Activated CD8-positive, alpha-beta T cell treated with anti-CD3 and anti-CD28 coated beads, Interleukin-2, amount 10 ng/mL, durations not matched to agents 7 days and 5 days (primary cell): Measurements from ENCODE around the gene MEGF8. TPM values are rescaled to one million over a fixed set of nuclear protein-coding genes. Genes with fewer than 3 reads are reported as not detected.

Source experiments
- ATAC-seq: fragments of 150-1000 bp; cut with Tn5 transposase; one replicate; pipeline ENCODE4 v1.10.0; 2021; ENCODE audit warnings: moderate library complexity
- CTCF ChIA-PET: fragments of 350-600 bp; sonication (Branson Sonifier 250); formaldehyde crosslinking; loops from one replicate; lab custom pipeline; 2021; ENCODE audit warnings: antibody characterized with exemption; lab: Charles Lee
- POLR2A ChIA-PET: fragments of 350-600 bp; sonication (Branson Sonifier 250); formaldehyde crosslinking; loops from one replicate; lab custom pipeline; 2021; ENCODE audit warnings: antibody characterized with exemption; lab: Charles Lee
- DNase-seq: peaks from one replicate; pipeline ENCODE4 v3.0.0-alpha.2; 2020
- H3K27ac Mint-ChIP-seq: one replicate; pipeline ENCODE4 v1.8.0; 2021; ENCODE audit warnings: mild to moderate bottlenecking, mixed read lengths
- H3K27me3 Mint-ChIP-seq: one replicate; pipeline ENCODE4 v1.8.0; 2021; ENCODE audit warnings: low read depth, mixed read lengths
- H3K36me3 Mint-ChIP-seq: one replicate; pipeline ENCODE4 v1.8.0; 2021; ENCODE audit warnings: low read depth, mixed read lengths
- H3K4me1 Mint-ChIP-seq: one replicate; pipeline ENCODE4 v1.8.0; 2021; ENCODE audit warnings: low read depth, mixed read lengths
- H3K4me3 Mint-ChIP-seq: one replicate; pipeline ENCODE4 v1.8.0; 2021; ENCODE audit warnings: mild to moderate bottlenecking, mixed read lengths
- H3K9me3 Mint-ChIP-seq: one replicate; pipeline ENCODE4 v1.8.0; 2022; ENCODE audit warnings: mixed read lengths; ENCODE audit not compliant: insufficient read depth
- total RNA-seq, 2 experiments: library from RNA; stranded (reverse); gene quantifications; one replicate each; pipeline ENCODE4 v1.2.3, GENCODE V29; 2021

Gene MEGF8
- total RNA-seq, 2 experiments from 2014 or later, result 5.0 to 5.9 TPM

DNA sequence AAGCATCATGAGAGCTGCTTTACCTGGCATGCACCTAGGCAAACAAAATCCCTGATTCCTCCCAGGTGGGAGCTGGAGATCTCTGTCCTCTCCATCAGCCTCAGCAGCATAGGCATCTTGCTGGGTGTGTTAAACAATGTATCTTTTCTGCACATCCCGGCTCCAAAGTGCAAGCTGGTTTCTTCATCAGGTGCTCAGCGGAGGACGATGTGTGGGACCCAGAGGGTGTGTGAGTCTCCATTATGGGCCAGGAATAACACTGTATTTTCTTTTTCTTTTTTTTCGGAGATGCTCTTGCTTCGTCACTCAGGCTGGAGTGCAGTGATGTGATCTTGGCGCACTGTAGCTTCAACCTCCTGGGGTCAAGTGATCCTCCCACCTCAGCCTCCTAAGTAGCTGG, 54.7 kb downstream of the MEGF8 start:
- H3K27ac Mint-ChIP-seq, result no peak overlapping the region
- H3K27me3 Mint-ChIP-seq, result peaks cover 10% of the 10 kb centered on the region
- ATAC-seq, result no peak
- no peak overlapping the region for H3K4me3 Mint-ChIP-seq
- no peak for DNase-seq
- ChIA-PET CTCF (interaction anchor here (1.0 to 2.6 kb wide), 2 partner anchors 21 to 61 kb away, joined by 3 to 10 read pairs; no protein-coding TSS in a partner anchor), POLR2A (interaction anchor here (1.6 kb wide), 1 partner anchor 17 kb away, joined by 7 read pairs; no protein-coding TSS in a partner anchor)
- no peaks in the 10 kb centered on the region for H3K36me3 Mint-ChIP-seq
- no peaks in the 10 kb centered on the region for H3K9me3 Mint-ChIP-seq
- H3K4me1 Mint-ChIP-seq, result peaks cover 2% of the 10 kb centered on the region

DNA sequence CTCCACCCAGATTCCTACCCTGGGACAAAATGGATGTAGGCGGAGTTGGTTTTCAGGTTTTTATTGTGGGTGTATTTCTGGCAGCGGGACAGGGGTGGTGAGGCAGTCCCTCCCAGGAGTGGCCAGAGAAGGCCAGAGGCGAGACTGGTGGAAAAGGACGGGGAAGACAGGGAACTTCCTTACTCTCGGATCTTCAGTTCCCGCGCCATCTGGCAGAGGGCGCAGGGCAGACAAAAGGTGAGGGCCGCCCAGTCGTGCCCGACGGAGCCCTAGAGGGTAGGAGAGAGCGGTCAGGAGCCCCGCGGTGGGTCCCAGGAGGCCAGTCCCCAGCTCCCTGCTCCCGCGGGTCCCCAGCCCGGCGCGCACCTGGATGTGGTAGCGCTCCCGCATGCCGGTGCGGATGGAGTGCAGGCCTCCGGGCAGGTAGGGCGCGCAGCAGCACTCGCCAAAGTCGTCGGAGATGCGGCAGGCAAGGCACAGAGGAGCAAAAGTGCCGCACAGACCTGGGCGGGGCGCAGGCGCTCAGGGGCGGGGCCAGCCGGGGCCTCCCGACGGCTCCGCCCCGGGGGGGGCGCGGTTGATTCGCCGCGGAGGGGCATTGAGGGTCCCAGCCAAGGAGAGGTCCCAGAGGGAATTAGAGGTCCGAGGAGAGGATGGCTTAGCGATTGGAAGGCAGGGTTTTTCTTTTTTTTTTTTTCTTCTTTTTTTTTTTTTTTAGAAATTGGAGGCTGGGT, 61.7 kb downstream of the MEGF8 start:
- H3K27ac Mint-ChIP-seq, result peak overlapping the region; percentile 25

DNA sequence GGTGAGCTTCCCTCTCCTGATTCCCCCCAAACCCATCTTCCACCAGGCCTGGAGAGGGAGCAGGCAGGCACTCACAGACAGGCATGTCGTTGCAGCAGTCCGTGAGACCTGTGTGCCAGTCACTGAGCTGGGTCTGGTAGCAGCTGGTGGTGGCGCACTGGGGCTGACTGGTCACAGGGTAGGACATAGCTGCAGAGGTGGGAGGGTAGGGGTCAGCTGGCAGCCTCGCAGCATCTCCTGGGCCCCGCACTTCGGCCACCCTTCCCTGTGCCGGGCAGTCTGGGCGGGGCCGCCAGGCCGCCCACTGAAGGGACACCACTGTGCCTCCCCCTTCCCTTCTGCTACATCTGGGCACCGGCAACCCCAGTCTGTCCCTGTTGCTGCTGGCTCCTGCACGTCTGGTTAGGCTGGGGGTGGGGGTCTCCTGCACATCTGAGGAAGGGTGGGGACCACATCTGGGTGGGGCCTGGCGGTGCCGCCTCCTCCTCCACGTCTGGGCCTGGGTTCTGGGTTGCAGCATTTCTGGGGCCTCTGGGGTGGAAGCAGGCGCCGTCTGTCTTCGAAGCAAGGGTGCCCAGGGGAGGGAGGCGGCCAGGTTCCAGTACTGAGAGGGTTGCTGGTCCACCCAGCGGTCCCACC, 63.5 kb downstream of the MEGF8 start:
- Mint-ChIP-seq H3K27ac (no peak overlapping the region), H3K27me3 (peaks cover 35% of the 10 kb centered on the region), H3K9me3 (no peaks in the 10 kb centered on the region), H3K4me3 (no peak overlapping the region), H3K4me1 (peaks cover 7% of the 10 kb centered on the region), H3K36me3 (no peaks in the 10 kb centered on the region)
- no peak for DNase-seq
- ChIA-PET CTCF (interaction anchor here (0.9 kb wide), 1 partner anchor 11 kb away, joined by 3 read pairs; no protein-coding TSS in a partner anchor), POLR2A (no interaction called here)
- no peak for ATAC-seq

More for the DNA sequence above, 61.7 kb downstream of the MEGF8 start:
- ChIA-PET POLR2A (interaction anchor here (0.8 kb wide), 1 partner anchor 42 kb away, joined by 5 read pairs; no protein-coding TSS in a partner anchor), CTCF (interaction anchor here (1.0 to 2.1 kb wide), 5 partner anchors 10 to 46 kb away, joined by 3 to 9 read pairs (median 4); no protein-coding TSS in a partner anchor)
- Mint-ChIP-seq H3K9me3 (no peaks in the 10 kb centered on the region), H3K27me3 (peaks cover 35% of the 10 kb centered on the region), H3K4me1 (peaks cover 7% of the 10 kb centered on the region), H3K36me3 (no peaks in the 10 kb centered on the region), H3K4me3 (peak overlapping the region; percentile 56)
- ATAC-seq (peak; percentile 97), DNase-seq (peak; percentile 78)

DNA sequence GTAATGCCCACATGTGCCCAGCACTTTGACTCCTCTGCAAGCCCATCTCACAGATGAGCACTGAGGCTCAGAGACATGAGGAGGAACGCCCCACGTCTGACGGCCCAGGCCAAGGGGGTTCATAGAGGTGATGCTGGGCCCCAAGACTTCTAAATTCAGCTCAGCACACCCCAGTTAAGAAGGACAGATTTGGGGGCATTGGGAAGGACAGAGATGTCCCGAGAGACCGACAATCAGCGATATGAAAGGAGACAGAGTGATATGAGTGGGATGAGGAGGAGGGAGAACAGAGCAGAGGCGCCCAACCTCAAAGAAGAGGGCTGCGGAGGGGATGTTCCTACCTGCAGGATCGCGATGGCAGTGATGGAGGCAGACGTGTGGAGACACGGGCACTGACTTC, 64.5 kb downstream of the MEGF8 start, which contains the start of gene CNFN:
TSS of gene CNFN (minus strand) at position 399 of the 400 bp plus-strand sequence. CDS start 1,260 bp downstream, outside the sequence.
- Mint-ChIP-seq H3K9me3 (no peaks in the 10 kb centered on the region), H3K4me1 (peaks cover 7% of the 10 kb centered on the region), H3K27ac (no peak within 1 kb of the TSS), H3K4me3 (no peak within 1 kb of the TSS), H3K36me3 (no peaks in the 10 kb centered on the region), H3K27me3 (peaks cover 35% of the 10 kb centered on the region)
- ChIA-PET CTCF (no interaction called here), POLR2A (no interaction called here)
- DNase-seq, result no peak
- ATAC-seq, result no peak

DNA sequence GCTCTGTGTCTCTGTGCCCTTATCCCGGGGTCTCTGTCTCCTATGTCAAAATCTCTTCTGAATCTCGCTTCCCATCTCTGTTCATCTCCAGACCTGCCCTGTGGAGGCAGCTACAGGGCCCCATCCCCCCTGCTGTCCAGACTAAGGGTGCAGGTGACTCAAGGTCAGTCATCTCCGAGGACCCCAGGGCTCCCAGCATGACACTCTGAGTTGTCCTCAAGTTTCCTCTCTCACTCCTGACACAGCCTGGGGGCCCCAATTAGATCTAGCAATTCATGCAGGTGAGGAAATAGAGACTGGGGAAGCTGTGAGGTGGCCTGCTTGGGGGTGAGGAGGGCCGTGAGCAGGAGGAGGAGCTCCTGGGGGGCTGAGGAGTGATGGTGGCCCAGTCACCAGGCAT, 66.7 kb downstream of the MEGF8 start:
- Mint-ChIP-seq H3K4me1 (peaks cover 10% of the 10 kb centered on the region), H3K27ac (no peak overlapping the region), H3K4me3 (no peak overlapping the region), H3K36me3 (no peaks in the 10 kb centered on the region), H3K27me3 (peaks cover 24% of the 10 kb centered on the region), H3K9me3 (no peaks in the 10 kb centered on the region)
- ChIA-PET POLR2A (no interaction called here), CTCF (interaction anchor here (1.1 kb wide), 1 partner anchor 8 kb away, joined by 4 read pairs; no protein-coding TSS in a partner anchor)
- DNase-seq (no peak), ATAC-seq (no peak)

DNA sequence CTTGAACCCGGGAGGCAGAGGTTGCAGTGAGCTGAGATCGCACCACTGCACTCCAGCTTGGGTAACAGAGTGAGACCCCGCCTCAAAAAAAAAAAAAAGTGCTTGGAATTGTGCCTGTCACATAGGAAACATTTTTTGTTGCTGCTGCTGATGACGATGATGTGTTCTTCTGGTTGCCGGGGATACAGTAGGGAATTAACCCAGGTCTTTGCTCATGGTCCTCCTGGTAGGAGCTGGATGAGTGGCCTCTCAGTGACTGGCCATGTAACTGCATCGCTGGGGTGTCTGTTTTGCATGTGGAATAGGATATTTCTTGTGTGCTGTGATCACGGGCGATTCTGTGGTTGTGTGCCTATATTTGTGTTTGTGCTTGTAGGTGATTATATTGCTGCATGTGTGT, 69.3 kb downstream of the MEGF8 start:
- H3K27ac Mint-ChIP-seq, result no peak overlapping the region
- CTCF ChIA-PET, result interaction anchor here (1.6 kb wide), 1 partner anchor 262 kb away, joined by 3 read pairs; the partner anchor contains the start of gene POU2F2
- DNase-seq (no peak), ATAC-seq (no peak)
- no peaks in the 10 kb centered on the region for H3K9me3 Mint-ChIP-seq
- H3K27me3 Mint-ChIP-seq, result peaks cover 16% of the 10 kb centered on the region
- no peak overlapping the region for H3K4me3 Mint-ChIP-seq
- H3K36me3 Mint-ChIP-seq, result no peaks in the 10 kb centered on the region
- POLR2A ChIA-PET, result no interaction called here
- peaks cover 21% of the 10 kb centered on the region for H3K4me1 Mint-ChIP-seq

DNA sequence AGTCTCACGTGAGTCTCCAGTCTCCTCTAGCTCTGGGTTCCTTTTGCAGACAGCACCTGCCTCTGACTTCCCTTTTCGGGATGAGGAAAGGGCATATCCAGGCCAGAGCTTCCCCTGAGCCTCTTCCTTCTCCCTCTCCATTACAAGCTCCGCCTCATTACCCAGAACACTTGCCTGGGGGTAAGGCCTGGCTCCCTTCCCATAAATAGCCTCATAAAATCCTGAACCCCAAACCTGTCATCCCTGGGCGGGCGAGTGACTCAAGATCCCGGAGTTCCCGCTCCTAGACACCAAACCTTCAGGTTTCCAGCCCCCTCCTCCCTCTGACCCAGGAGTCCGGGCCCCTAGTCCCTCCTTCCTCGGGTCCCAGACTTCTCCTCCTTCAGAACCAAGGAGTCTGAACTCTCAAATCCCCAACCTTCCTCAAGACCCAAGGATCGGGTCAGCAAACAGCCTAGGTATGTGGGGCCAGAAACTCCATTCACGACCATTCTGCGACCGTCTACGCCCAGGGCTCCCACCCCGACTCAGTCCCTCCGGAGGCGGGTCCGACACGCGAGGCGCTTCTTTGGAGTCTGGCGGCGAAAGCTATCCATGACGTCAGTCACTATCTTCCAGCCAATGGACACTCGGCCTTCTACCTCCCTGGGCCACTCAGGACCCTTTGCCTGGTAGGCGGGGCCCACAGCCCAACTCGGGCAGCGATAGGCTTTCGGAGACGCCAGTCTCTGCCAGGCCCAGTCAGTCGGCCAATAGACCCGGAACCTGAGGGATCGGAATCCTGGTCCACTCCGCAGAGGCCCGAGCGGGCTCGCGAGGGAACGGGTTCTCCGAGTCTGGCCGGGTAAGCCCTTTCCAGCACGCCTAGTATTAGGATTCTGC, 71.2 kb downstream of the MEGF8 start:
- ATAC-seq, result peak; percentile 99
- H3K36me3 Mint-ChIP-seq, result peaks cover 2% of the 10 kb centered on the region
- CTCF ChIA-PET, result interaction anchor here (0.7 to 2.0 kb wide), 14 partner anchors 10 to 1043 kb away, joined by 3 to 14 read pairs (median 4); partner anchors contain the start of gene POU2F2
- H3K27me3 Mint-ChIP-seq, result peaks cover 7% of the 10 kb centered on the region
- peaks cover 32% of the 10 kb centered on the region for H3K4me1 Mint-ChIP-seq
- DNase-seq, result peak; percentile 98
- H3K9me3 Mint-ChIP-seq, result no peaks in the 10 kb centered on the region
- peak overlapping the region; percentile 92 for H3K4me3 Mint-ChIP-seq
- POLR2A ChIA-PET, result interaction anchor here (0.6 to 1.8 kb wide), 5 partner anchors 10 to 127 kb away, joined by 3 to 7 read pairs (median 4); no protein-coding TSS in a partner anchor
- H3K27ac Mint-ChIP-seq, result peak overlapping the region; percentile 91

DNA sequence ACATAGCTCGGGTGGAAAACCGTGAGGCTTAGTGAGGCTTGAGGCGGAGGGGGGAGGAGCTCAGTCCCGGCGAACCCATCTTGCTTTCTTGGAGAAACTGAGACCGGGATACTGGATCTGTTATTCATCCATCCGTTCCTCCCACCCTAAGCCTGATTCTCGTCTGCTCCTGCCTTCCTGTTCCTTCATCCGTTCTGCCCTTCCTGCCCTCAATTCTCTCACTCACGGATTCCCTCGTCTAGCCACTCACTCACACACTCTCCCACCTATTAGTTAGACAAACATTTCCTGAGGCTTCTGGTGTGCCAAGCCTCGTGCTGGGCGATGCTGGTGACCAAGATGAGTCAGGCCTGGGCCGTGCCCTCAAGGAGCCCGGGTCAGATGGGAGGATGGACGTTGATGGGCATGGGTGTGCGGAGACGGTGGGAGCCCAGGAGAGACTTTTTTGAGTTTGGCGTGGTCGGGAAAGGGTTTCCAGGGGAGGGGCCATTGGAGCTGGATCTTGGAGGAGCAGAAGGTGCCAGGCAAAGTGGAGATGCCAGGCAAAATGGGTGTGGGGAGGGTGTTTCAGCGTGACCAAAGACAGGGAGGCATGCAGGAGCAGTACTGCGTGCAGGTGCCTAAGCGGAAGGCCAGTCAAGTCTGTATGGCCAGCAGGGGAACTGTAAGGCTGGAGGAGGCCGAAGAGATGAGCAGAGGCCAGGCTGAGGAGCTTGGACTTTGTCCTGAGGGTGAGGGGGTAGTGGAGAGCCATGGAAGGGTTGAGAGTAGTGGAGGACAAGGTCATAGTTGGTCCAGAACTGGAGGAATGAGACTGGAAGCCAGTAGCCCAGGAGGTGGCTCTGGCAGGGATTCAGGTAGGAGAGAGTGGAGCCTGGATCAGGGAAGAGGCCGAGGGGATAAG, 72.1 kb downstream of the MEGF8 start:
- Mint-ChIP-seq H3K9me3 (no peaks in the 10 kb centered on the region), H3K4me3 (peak overlapping the region; percentile 92), H3K27me3 (peaks cover 3% of the 10 kb centered on the region), H3K36me3 (peaks cover 6% of the 10 kb centered on the region), H3K4me1 (peaks cover 41% of the 10 kb centered on the region), H3K27ac (peak overlapping the region; percentile 91)
- DNase-seq, result no peak
- ATAC-seq, result no peak
- ChIA-PET CTCF (interaction anchor here (0.9 to 2.0 kb wide), 8 partner anchors 11 to 1042 kb away, joined by 3 to 14 read pairs (median 6); no protein-coding TSS in a partner anchor), POLR2A (interaction anchor here (1.1 to 1.8 kb wide), 3 partner anchors 9 to 76 kb away, joined by 3 to 7 read pairs (median 4); no protein-coding TSS in a partner anchor)

DNA sequence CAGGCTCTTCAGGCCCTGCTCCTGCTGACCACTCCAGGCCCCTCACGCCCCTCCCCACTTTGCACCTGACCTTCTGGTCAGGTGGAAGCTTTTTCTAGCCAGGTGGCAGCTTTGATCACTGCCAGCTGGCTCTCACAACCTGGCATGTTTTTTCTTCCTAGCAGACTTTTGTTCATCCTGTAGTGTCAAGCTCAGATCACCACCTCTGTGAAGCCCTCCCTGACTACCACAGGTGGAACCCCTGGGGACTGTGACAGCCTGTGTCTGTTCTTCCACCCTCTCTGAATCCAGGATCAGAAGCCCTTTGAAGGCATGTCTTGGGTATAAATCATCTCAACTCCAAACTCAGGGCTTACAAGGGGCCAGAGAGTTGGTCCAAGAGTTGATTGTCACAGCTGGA, 75.0 kb downstream of the MEGF8 start:
- Mint-ChIP-seq H3K4me1 (peaks cover 41% of the 10 kb centered on the region), H3K4me3 (no peak overlapping the region), H3K36me3 (peaks cover 22% of the 10 kb centered on the region), H3K27ac (no peak overlapping the region), H3K27me3 (no peaks in the 10 kb centered on the region), H3K9me3 (no peaks in the 10 kb centered on the region)
- CTCF ChIA-PET, result interaction anchor here (0.9 to 2.4 kb wide), 13 partner anchors 8 to 324 kb away, joined by 3 to 11 read pairs (median 4); partner anchors contain the start of gene ZNF574
- no peak for DNase-seq
- POLR2A ChIA-PET, result no interaction called here
- no peak for ATAC-seq
